ENCODE data around the gene MOSPD3. TPM values are rescaled to one million over a fixed set of nuclear protein-coding genes. Genes with fewer than 3 reads are reported as not detected.
"Not testable (repeated sequence)": the region's sequence is repeated elsewhere in the genome, so short reads cannot be mapped to it uniquely, and the experiment has no call there.

MOSPD3 gene
- polyA plus RNA-seq, 10 donors: 11.8 to 20.0 (median 15.8) TPM

GRCh38 chr7:100662194-100662776 lies 49.9 kb downstream of the MOSPD3 start:
- DNase-seq: not testable (repeated sequence)

Other genes with a start within 250 kb of the MOSPD3 start
- 1 to 10 TPM; 1.8 to 6.2 (median 2.7) TPM for gene PILRA, start 239.1 kb upstream of the MOSPD3 start, polyA plus RNA-seq (ENCODE audit: insufficient read length in 10 of 10)
- 1 to 10 TPM; 4.0 to 7.6 (median 5.4) TPM for gene ZCWPW1, start 183.8 kb upstream of the MOSPD3 start, polyA plus RNA-seq (ENCODE audit: insufficient read length in 10 of 10)
- 10 to 100 TPM; 25.2 to 38.4 (median 33.6) TPM for gene MEPCE, start 182.7 kb upstream of the MOSPD3 start, polyA plus RNA-seq (ENCODE audit: insufficient read length in 10 of 10)
- 10 to 100 TPM in 8 of 10 donors, 1 to 10 TPM in 2; 7.7 to 18.0 (median 12.0) TPM for gene PPP1R35, start 176.0 kb upstream of the MOSPD3 start, polyA plus RNA-seq (ENCODE audit: insufficient read length in 10 of 10)
- gene SPACDR, start 148.3 kb upstream of the MOSPD3 start, polyA plus RNA-seq (ENCODE audit: insufficient read length in 10 of 10): 1 to 10 TPM in 8 of 10 donors, under 1 TPM in 2; 0.86 to 3.5 (median 1.4) TPM
- 10 to 100 TPM; 30.3 to 46.3 (median 40.1) TPM for gene TSC22D4, start 133.3 kb upstream of the MOSPD3 start, polyA plus RNA-seq (ENCODE audit: insufficient read length in 10 of 10)
- 1 to 10 TPM; 1.1 to 3.4 (median 1.7) TPM for gene NYAP1, start 128.6 kb upstream of the MOSPD3 start, polyA plus RNA-seq (ENCODE audit: insufficient read length in 10 of 10)
- 10 to 100 TPM in 5 of 10 donors, 1 to 10 TPM in 5; 8.6 to 12.5 (median 9.8) TPM for gene AGFG2, start 73.3 kb upstream of the MOSPD3 start, polyA plus RNA-seq (ENCODE audit: insufficient read length in 10 of 10)
- gene SAP25, start 38.6 kb upstream of the MOSPD3 start, polyA plus RNA-seq (ENCODE audit: insufficient read length in 10 of 10): 1 to 10 TPM; 1.5 to 5.3 (median 2.6) TPM
- gene LRCH4, start 26.4 kb upstream of the MOSPD3 start, polyA plus RNA-seq (ENCODE audit: insufficient read length in 10 of 10): 10 to 100 TPM; 16.7 to 30.5 (median 22.7) TPM
- gene FBXO24, start 26.2 kb upstream of the MOSPD3 start, polyA plus RNA-seq (ENCODE audit: insufficient read length in 10 of 10): 1 to 10 TPM in 4 of 10 donors, under 1 TPM in 6; 0.74 to 2.0 (median 0.94) TPM
- gene PCOLCE, start 10.2 kb upstream of the MOSPD3 start, polyA plus RNA-seq (ENCODE audit: insufficient read length in 10 of 10): 100 to 1,000 TPM; 202 to 371 (median 254) TPM
- 1 to 10 TPM in 4 of 10 donors, under 1 TPM in 6; 0.46 to 1.4 (median 0.98) TPM for gene TFR2, start 29.0 kb downstream of the MOSPD3 start, polyA plus RNA-seq (ENCODE audit: insufficient read length in 10 of 10)
- under 1 TPM in 1 of 10 donors, not detected in 9; 0.14 TPM for gene ACTL6B, start 43.9 kb downstream of the MOSPD3 start, polyA plus RNA-seq (ENCODE audit: insufficient read length in 10 of 10)
- 100 to 1,000 TPM; 110 to 181 (median 147) TPM for gene GNB2, start 61.2 kb downstream of the MOSPD3 start, polyA plus RNA-seq (ENCODE audit: insufficient read length in 10 of 10)
- gene GIGYF1, start 81.7 kb downstream of the MOSPD3 start, polyA plus RNA-seq (ENCODE audit: insufficient read length in 10 of 10): 10 to 100 TPM; 18.0 to 36.2 (median 26.0) TPM
- gene POP7, start 93.6 kb downstream of the MOSPD3 start, polyA plus RNA-seq (ENCODE audit: insufficient read length in 10 of 10): 10 to 100 TPM; 13.6 to 33.1 (median 18.9) TPM
- gene EPO, start 107.9 kb downstream of the MOSPD3 start, polyA plus RNA-seq (ENCODE audit: insufficient read length in 10 of 10): under 1 TPM in 1 of 10 donors, not detected in 9; 0.10 TPM
- not detected for gene ZAN, start 121.1 kb downstream of the MOSPD3 start, polyA plus RNA-seq (ENCODE audit: insufficient read length in 10 of 10)
- 10 to 100 TPM; 38.5 to 78.6 (median 48.4) TPM for gene EPHB4, start 215.0 kb downstream of the MOSPD3 start, polyA plus RNA-seq (ENCODE audit: insufficient read length in 10 of 10)
- 10 to 100 TPM; 12.5 to 25.7 (median 16.5) TPM for gene SLC12A9, start 240.2 kb downstream of the MOSPD3 start, polyA plus RNA-seq (ENCODE audit: insufficient read length in 10 of 10)